HCT116 (cell line): ENCODE measurements around the gene HPS1.

Source experiments
- CTCF ChIP-seq, 3 experiments: fragments of 200-600 bp in 1 of 3; sonication (generic) in 1 of 3; IDR thresholded peaks in 2 of 3; conservative IDR thresholded peaks in 1 of 3; 2 replicates each; pipeline ENCODE4 v1.5.1; 2012 to 2017; ENCODE audit warnings: low read depth in 2 of 3, low read length in 2 of 3, antibody characterized with exemption in 1 of 3, borderline replicate concordance in 1 of 3, control low read depth in 1 of 3, mild to moderate bottlenecking in 1 of 3, mixed read lengths in 1 of 3, mixed run types in 1 of 3, moderate library complexity in 1 of 3; ENCODE audit not compliant: insufficient read depth in 1 of 3
- EZH2 ChIP-seq: fragments of 200-600 bp; sonication (generic); IDR thresholded peaks from 2 replicates; pipeline ENCODE4 v1.6.1; 2017; ENCODE audit warnings: antibody characterized with exemption, mixed run types
- JUND ChIP-seq: IDR thresholded peaks from 2 replicates; pipeline ENCODE4 v1.6.1; 2012
- MAX ChIP-seq: IDR thresholded peaks from 2 replicates; pipeline ENCODE4 v1.6.1; 2012
- POLR2A ChIP-seq: IDR thresholded peaks from 2 replicates; pipeline ENCODE4 v1.7.0; 2011; ENCODE audit warnings: borderline replicate concordance; ENCODE audit not compliant: insufficient read depth, insufficient read length; ENCODE audit errors: extremely low read depth
- SIN3A ChIP-seq: IDR thresholded peaks from 2 replicates; pipeline ENCODE4 v1.6.1; 2012; ENCODE audit warnings: low read depth
- YY1 ChIP-seq: IDR thresholded peaks from 2 replicates; pipeline ENCODE4 v1.6.1; 2011; ENCODE audit warnings: low read length, low read depth, moderate library complexity, mild to moderate bottlenecking; ENCODE audit not compliant: insufficient replicate concordance; ENCODE audit errors: extremely low read depth

DNA sequence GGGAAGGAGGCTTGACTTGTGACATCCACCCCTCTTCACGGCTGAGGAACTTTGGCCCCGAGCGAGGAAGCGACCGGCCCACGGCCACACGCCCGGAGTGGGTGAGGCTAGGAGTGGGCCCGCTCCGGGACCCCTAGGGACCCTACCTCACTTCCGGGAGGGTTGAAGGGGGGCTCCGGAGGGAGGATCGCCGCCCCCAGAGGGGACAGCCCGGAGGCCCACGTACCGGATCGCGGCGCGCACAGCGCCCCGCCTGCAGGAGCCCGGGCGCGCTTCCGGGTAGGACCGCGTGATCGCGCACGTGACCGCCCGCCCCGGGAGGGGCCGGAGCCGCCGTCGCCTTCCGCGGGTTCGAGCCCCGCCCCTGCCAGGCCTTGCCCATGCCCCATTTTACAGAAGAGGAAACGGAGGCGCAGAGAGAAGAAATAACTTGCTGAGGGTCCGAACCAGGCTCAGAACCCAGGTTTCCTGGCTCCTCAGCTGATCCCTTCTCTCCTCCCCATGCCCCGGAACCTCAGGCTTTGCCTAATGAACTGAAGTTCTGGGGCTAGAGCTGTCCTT is at the start of gene HPS1:
- TF ChIP-seq CTCF (IDR thresholded peaks at IDR 0.05 in 2 of 3, conservative IDR thresholded peaks at IDR 0.05 in 1 of 3; ENCODE audit: borderline replicate concordance in 1 of 3, insufficient read depth in 1 of 3, low read depth in 2 of 3, low read length in 2 of 3) (no peak), SIN3A (peak; percentile 85), MAX (peak; percentile 91), JUND (no peak), POLR2A (peak; percentile 80), EZH2 (no peak), YY1 (no peak)
